ENCODE data around the gene ELL. TPM values are rescaled to one million over a fixed set of nuclear protein-coding genes. Genes with fewer than 3 reads are reported as not detected.

Gene ELL
- total RNA-seq, 1 donor from 2014 or later: 9.7 TPM

DNA sequence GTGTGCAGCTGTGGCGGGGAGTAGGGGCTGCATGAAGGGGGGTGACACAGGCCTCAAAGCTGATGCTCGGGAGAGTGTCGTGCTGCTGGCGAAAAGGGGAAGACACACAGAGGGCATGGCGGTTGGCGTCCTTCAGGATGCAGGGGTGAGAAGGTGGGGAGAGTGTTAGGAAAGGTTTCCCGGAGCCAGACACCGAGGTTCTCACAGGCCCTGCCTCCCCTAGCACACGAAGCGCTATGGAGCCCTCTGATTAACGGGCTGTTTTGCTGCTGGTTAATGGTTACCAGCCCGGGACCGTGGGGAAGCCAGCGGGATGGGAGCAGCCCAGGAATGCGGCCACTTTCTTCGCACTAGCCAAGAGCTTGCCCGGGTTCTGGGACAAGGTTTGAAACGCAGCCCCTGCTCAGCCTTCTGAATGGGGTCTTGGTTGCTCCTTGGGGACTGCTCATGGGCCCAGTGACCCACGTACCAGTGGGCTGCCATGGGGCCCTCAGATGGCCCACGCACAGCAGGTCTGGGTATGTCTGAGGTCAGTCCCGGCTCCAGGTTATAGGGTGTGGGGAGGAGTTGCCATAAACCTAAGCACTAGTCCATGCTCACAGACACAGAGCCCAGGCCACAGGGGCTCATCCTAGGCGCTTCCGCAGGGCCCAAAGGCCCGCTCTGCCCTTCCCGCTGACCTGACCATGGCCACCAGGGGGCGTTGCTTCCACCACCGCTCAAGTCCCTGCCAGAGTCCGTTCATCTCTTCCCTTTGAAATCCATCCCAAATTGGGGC lies 52.6 kb downstream of the ELL start:
- peak; percentile 89 for TF ChIP-seq CTCF (IDR thresholded peaks at IDR 0.05; ENCODE audit: insufficient read depth, low read length, severe bottlenecking)
- H3K4me3 ChIP-seq (ENCODE audit: low read depth, low read length): no peak overlapping the region
- FAIRE-seq: no peak
- H3K27me3 ChIP-seq (ENCODE audit: control insufficient read depth, insufficient read depth, low read length): no peaks in the 10 kb centered on the region
- peaks cover 17% of the 10 kb centered on the region for H3K36me3 ChIP-seq (ENCODE audit: control insufficient read depth, insufficient read depth, low read length)
- DNase-seq (ENCODE audit: low read depth): no peak

DNA sequence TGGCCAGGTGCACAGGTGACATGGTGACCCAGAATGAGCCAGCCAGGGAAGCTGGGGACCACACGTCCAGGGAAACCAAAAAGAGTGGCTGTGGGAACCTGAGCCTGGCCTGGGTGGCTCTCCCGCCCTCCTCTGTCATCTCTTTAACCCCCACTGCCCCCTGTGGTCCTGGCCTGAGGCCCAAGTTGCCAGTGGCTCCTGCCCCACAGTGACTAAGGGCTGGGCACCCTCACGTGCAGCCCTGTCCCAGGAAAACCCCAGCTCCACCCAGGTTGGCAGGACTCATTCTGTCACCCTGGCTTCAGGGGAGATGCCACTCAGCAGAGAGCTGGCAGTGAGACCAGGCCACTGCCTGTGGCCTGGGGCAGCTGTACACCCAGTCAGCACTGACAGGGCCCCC lies 53.4 kb downstream of the ELL start:
- FAIRE-seq: no peak
- no peak for DNase-seq (ENCODE audit: low read depth)
- Histone ChIP-seq H3K4me3 (ENCODE audit: low read depth, low read length) (no peak overlapping the region), H3K27me3 (ENCODE audit: control insufficient read depth, insufficient read depth, low read length) (no peaks in the 10 kb centered on the region), H3K36me3 (ENCODE audit: control insufficient read depth, insufficient read depth, low read length) (peaks cover 17% of the 10 kb centered on the region)
- no peak for TF ChIP-seq CTCF (IDR thresholded peaks at IDR 0.05; ENCODE audit: insufficient read depth, low read length, severe bottlenecking)

DNA sequence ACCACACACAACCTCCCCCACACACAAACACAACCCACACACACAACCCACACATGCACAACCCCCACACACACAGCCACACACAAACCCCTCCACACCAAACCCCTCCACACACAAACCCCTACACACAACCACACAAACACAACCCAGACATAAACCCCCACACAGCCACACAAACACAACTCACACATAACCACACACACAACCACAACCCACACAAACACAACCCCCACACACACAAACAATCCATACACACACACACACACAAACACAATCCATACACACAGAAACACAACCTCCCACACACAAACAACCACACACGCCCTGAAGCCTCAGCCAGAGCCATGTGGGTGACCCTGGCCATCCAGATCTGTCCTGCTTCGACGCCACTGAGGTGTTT lies 53.9 kb downstream of the ELL start:
- Histone ChIP-seq H3K4me3 (ENCODE audit: low read depth, low read length) (no peak overlapping the region), H3K36me3 (ENCODE audit: control insufficient read depth, insufficient read depth, low read length) (peaks cover 15% of the 10 kb centered on the region), H3K27me3 (ENCODE audit: control insufficient read depth, insufficient read depth, low read length) (no peaks in the 10 kb centered on the region)
- TF ChIP-seq CTCF (IDR thresholded peaks at IDR 0.05; ENCODE audit: insufficient read depth, low read length, severe bottlenecking): no peak
- FAIRE-seq: no peak
- no peak for DNase-seq (ENCODE audit: low read depth)

DNA sequence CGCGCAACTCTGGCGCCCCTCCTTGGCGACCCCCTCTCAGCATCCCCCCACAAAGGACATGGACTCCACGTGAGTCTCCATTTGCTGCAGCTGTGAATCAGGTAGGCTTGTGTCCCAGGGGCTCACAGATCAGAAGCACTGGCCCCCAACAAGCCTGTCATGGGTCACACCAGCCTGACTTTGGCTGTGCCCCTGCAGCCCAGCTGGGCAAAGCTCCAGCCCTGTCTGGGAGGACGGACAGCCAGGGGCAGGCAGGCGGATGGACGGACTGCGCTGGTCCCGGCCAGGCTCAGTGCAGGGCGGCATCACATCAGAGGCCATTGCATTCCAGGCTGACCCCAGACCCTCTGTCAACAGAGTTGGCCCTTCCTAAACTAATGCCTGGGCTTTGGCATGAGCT lies 55.5 kb downstream of the ELL start:
- Histone ChIP-seq H3K27me3 (ENCODE audit: control insufficient read depth, insufficient read depth, low read length) (no peaks in the 10 kb centered on the region), H3K36me3 (ENCODE audit: control insufficient read depth, insufficient read depth, low read length) (peaks cover 12% of the 10 kb centered on the region), H3K4me3 (ENCODE audit: low read depth, low read length) (no peak overlapping the region)
- FAIRE-seq (no peak), DNase-seq (ENCODE audit: low read depth) (no peak)
- no peak for TF ChIP-seq CTCF (IDR thresholded peaks at IDR 0.05; ENCODE audit: insufficient read depth, low read length, severe bottlenecking)

- no peak for FAIRE-seq
- H3K36me3 ChIP-seq (ENCODE audit: control insufficient read depth, insufficient read depth, low read length): peaks cover 14% of the 10 kb centered on the region
- DNase-seq (ENCODE audit: low read depth): no peak
- no peak overlapping the region for H3K4me3 ChIP-seq (ENCODE audit: low read depth, low read length)
- no peaks in the 10 kb centered on the region for H3K27me3 ChIP-seq (ENCODE audit: control insufficient read depth, insufficient read depth, low read length)
- TF ChIP-seq CTCF (IDR thresholded peaks at IDR 0.05; ENCODE audit: insufficient read depth, low read length, severe bottlenecking): no peak
Observed at GRCh38 chr19:18465964-18466339, 55.9 kb downstream of the ELL start.
